Activated B cell treated with CpG ODN at 0.5 μM for 24 hours (primary cell): Measurements from ENCODE around the gene E4F1. TPM values are rescaled to one million over a fixed set of nuclear protein-coding genes. Genes with fewer than 3 reads are reported as not detected.

Source experiments
- ATAC-seq: fragments of 200-7000 bp; cut with Tn5 transposase; one replicate; pipeline ENCODE4 v1.10.0; 2021; ENCODE audit warnings: low read depth, mild to moderate bottlenecking, moderate library complexity
- CTCF ChIA-PET: fragments of 350-600 bp; sonication (Branson Sonifier 250); formaldehyde crosslinking; loops from one replicate; lab custom pipeline; 2021; ENCODE audit warnings: antibody characterized with exemption; lab: Charles Lee
- POLR2A ChIA-PET: fragments of 350-600 bp; sonication (Branson Sonifier 250); formaldehyde crosslinking; loops from one replicate; lab custom pipeline; 2021; ENCODE audit warnings: antibody characterized with exemption; lab: Charles Lee
- DNase-seq: peaks from one replicate; pipeline ENCODE4 v3.0.0; 2022
- H3K27ac Mint-ChIP-seq: one replicate; pipeline ENCODE4 v1.8.0; 2020; ENCODE audit warnings: mixed read lengths
- H3K27me3 Mint-ChIP-seq: one replicate; pipeline ENCODE4 v1.8.0; 2021; ENCODE audit warnings: mixed read lengths
- H3K36me3 Mint-ChIP-seq: one replicate; pipeline ENCODE4 v1.8.0; 2021; ENCODE audit warnings: low read depth, mixed read lengths
- H3K4me1 Mint-ChIP-seq: one replicate; pipeline ENCODE4 v1.8.0; 2021; ENCODE audit warnings: mixed read lengths
- H3K4me3 Mint-ChIP-seq: one replicate; pipeline ENCODE4 v1.8.0; 2020; ENCODE audit warnings: mild to moderate bottlenecking, mixed read lengths
- H3K9me3 Mint-ChIP-seq: one replicate; pipeline ENCODE4 v1.8.0; 2020; ENCODE audit warnings: mixed read lengths
- CTCF ChIP-seq: fragments of 200-600 bp; IDR thresholded peaks from one replicate; pipeline ENCODE4 v1.8.0; 2022; ENCODE audit warnings: antibody characterized with exemption, mild to moderate bottlenecking
- intact Hi-C: fragments of 100-400 bp; cut with micrococcal nuclease; formaldehyde crosslinking; loops from one replicate; pipeline ENCODE4 v1.15.1; 2024
- total RNA-seq: library from RNA; stranded (reverse); gene quantifications from 2 replicates; pipeline ENCODE4 v1.2.3, GENCODE V29; 2022

The E4F1 gene
- total RNA-seq, 1 donor from 2014 or later, result 29.9 TPM

GRCh38 chr16:2267913-2268666 lies 44.7 kb downstream of the E4F1 start, which contains the start of gene RNPS1:
TSS of gene RNPS1 (minus strand) at chr16:2268126. CDS start at chr16:2264643, 3,483 bp downstream.
- peak within 1 kb of the TSS; percentile 93 for H3K4me3 Mint-ChIP-seq
- no peak for TF ChIP-seq CTCF
- H3K9me3 Mint-ChIP-seq, result no peaks in the 10 kb centered on the region
- peaks cover 43% of the 10 kb centered on the region for H3K4me1 Mint-ChIP-seq
- DNase-seq (peak; percentile 98), ATAC-seq (peak; percentile 91)
- POLR2A ChIA-PET, result interaction anchor here (0.7 to 2.3 kb wide), 9 partner anchors 16 to 303 kb away, joined by 3 to 14 read pairs (median 4); partner anchors contain the start of genes ATP6V0C, ECI1, RPS2 and TBL3
- no peaks in the 10 kb centered on the region for H3K27me3 Mint-ChIP-seq
- H3K36me3 Mint-ChIP-seq, result peaks cover 38% of the 10 kb centered on the region
- peak within 1 kb of the TSS; percentile 98 for H3K27ac Mint-ChIP-seq
- intact Hi-C loops, result loop anchor here (1.0 to 5.0 kb wide), 8 partner anchors 17 to 656 kb away; partner anchors contain the start of genes ATP6V0C, CCNF, CRAMP1 and E4F1
- CTCF ChIA-PET, result interaction anchor here (0.8 kb wide), 1 partner anchor 73 kb away, joined by 3 read pairs; no protein-coding TSS in a partner anchor

GRCh38 chr16:2270070-2270462 lies 46.7 kb downstream of the E4F1 start:
- Mint-ChIP-seq H3K27me3 (no peaks in the 10 kb centered on the region), H3K27ac (no peak overlapping the region), H3K4me3 (peak overlapping the region; percentile 93), H3K36me3 (peaks cover 21% of the 10 kb centered on the region), H3K9me3 (no peaks in the 10 kb centered on the region), H3K4me1 (peaks cover 32% of the 10 kb centered on the region)
- ChIA-PET POLR2A (interaction anchor here (0.9 to 2.3 kb wide), 2 partner anchors 13 to 115 kb away, joined by 3 to 14 read pairs; partner anchors contain the start of gene TRAF7), CTCF (interaction anchor here (0.9 kb wide), 1 partner anchor 20 kb away, joined by 3 read pairs; no protein-coding TSS in a partner anchor)
- no peak for TF ChIP-seq CTCF
- intact Hi-C loops, result no loop called here
- DNase-seq, result no peak
- ATAC-seq, result no peak

- H3K36me3 Mint-ChIP-seq, result peaks cover 17% of the 10 kb centered on the region
- DNase-seq (no peak), ATAC-seq (no peak)
- H3K27ac Mint-ChIP-seq, result no peak overlapping the region
- no peaks in the 10 kb centered on the region for H3K27me3 Mint-ChIP-seq
- no peak for TF ChIP-seq CTCF
- ChIA-PET POLR2A (interaction anchor here (0.9 to 1.3 kb wide), 2 partner anchors 14 to 116 kb away, joined by 3 read pairs; partner anchors contain the start of gene TRAF7), CTCF (no interaction called here)
- intact Hi-C loops, result no loop called here
- no peaks in the 10 kb centered on the region for H3K9me3 Mint-ChIP-seq
- peaks cover 25% of the 10 kb centered on the region for H3K4me1 Mint-ChIP-seq
- H3K4me3 Mint-ChIP-seq, result no peak overlapping the region
Observed at GRCh38 chr16:2270588-2271470, 47.4 kb downstream of the E4F1 start.

GRCh38 chr16:2271848-2272461 lies 48.6 kb downstream of the E4F1 start:
- intact Hi-C loops, result no loop called here
- no peak overlapping the region for H3K27ac Mint-ChIP-seq
- CTCF ChIA-PET, result no interaction called here
- H3K27me3 Mint-ChIP-seq, result no peaks in the 10 kb centered on the region
- peaks cover 14% of the 10 kb centered on the region for H3K4me1 Mint-ChIP-seq
- POLR2A ChIA-PET, result interaction anchor here (1.3 kb wide), 1 partner anchor 117 kb away, joined by 3 read pairs; the partner anchor contains the start of gene TRAF7
- no peak for DNase-seq
- no peak overlapping the region for H3K4me3 Mint-ChIP-seq
- no peak for ATAC-seq
- no peaks in the 10 kb centered on the region for H3K9me3 Mint-ChIP-seq
- no peak for TF ChIP-seq CTCF
- peaks cover 11% of the 10 kb centered on the region for H3K36me3 Mint-ChIP-seq
